Body of pancreas (tissue), 4 donors: Measurements from ENCODE around the gene RPE. TPM values are rescaled to one million over a fixed set of nuclear protein-coding genes. Genes with fewer than 3 reads are reported as not detected.

ENCODE experiments used
- ATAC-seq: fragments of 150-250 bp; one replicate; pipeline ENCODE4 v1.9.1; 2016
- DNase-seq, 4 donors: peaks; one replicate each; pipeline ENCODE4 v3.0.0-alpha.2; 2019
- H3K27ac ChIP-seq, 4 donors: fragments of 200-600 bp; sonication (generic); 1 replicate in 3 of 4; 2 replicates in 1 of 4; pipeline versions ENCODE4 v1.5.1 to v1.6.1; 2016 to 2019; ENCODE audit warnings: mild to moderate bottlenecking in 1 of 4, mixed read lengths in 1 of 4, moderate library complexity in 1 of 4
- H3K27me3 ChIP-seq, 2 donors: fragments of 200-600 bp; sonication (generic); one replicate each; pipeline ENCODE4 v1.6.0; 2016; ENCODE audit warnings: mild to moderate bottlenecking in 1 of 2
- H3K36me3 ChIP-seq, 2 donors: fragments of 200-600 bp; sonication (generic); replicated peaks in 1 of 2; 2 replicates each; pipeline ENCODE4 v1.5.1; 2016; ENCODE audit warnings: low read depth in 2 of 2; ENCODE audit not compliant: insufficient read depth in 1 of 2
- H3K4me1 ChIP-seq: fragments of 200-600 bp; sonication (generic); one replicate; pipeline ENCODE4 v1.6.0; 2016
- H3K4me3 ChIP-seq, 2 donors: fragments of 200-600 bp; sonication (generic); 1 replicate in 1 of 2; 2 replicates in 1 of 2; pipeline ENCODE4 v1.5.1; 2016 to 2019
- H3K9me3 ChIP-seq, 3 donors: fragments of 200-600 bp; sonication (generic); 1 replicate in 2 of 3; 2 replicates in 1 of 3; pipeline ENCODE4 v1.5.1; 2016
- CTCF ChIP-seq, 7 experiments: fragments of 450-650 bp in 4 of 7; fragments of 200-600 bp in 3 of 7; sonication (generic) in 3 of 7; IDR thresholded peaks; one replicate each; pipeline ENCODE4 v1.5.1; 2016 to 2019; ENCODE audit warnings: antibody characterized with exemption in 7 of 7
- POLR2A ChIP-seq, 3 donors: fragments of 450-650 bp; IDR thresholded peaks; one replicate each; pipeline ENCODE4 v1.6.1; 2016; ENCODE audit warnings: antibody characterized with exemption in 3 of 3, mild to moderate bottlenecking in 2 of 3
- WGBS, 2 donors: methylation state at CpG; one replicate each; pipeline ENCODE4 v1.1.5; 2017; 5-methylcytosine and 5-hydroxymethylcytosine counted together
- intact Hi-C: fragments of 100-400 bp; cut with DNase I; formaldehyde crosslinking; loops from one replicate; pipeline ENCODE4 v1.15.1; 2023
- total RNA-seq, 2 donors: library from RNA; depleted of rRNA; stranded (reverse); fragments of >200 nt; gene quantifications; one replicate each; pipeline ENCODE4 v1.1.0, GENCODE V29; 2016

Gene RPE
- total RNA-seq, 2 donors from 2014 or later, result 22.1 to 37.9 TPM

- H3K4me3 ChIP-seq, result no peak overlapping the region
- no peak overlapping the region for H3K27ac ChIP-seq
- intact Hi-C loops, result no loop called here
- H3K27me3 ChIP-seq, result no peaks in the 10 kb centered on the region
- DNase-seq (no peak), ATAC-seq (no peak)
- TF ChIP-seq CTCF (IDR thresholded peaks at IDR 0.05) (no peak), POLR2A (IDR thresholded peaks at IDR 0.05) (no peak)
- peaks cover 0 to 10% (median 0%) of the 10 kb centered on the region in 3 donors for H3K9me3 ChIP-seq
- 98 to 100% methylated on average over 2 to 3 of the region's 3 CpGs for WGBS, 2 donors
- H3K36me3 ChIP-seq, result no peaks in the 10 kb centered on the region
- H3K4me1 ChIP-seq, result no peaks in the 10 kb centered on the region
Observed at GRCh38 chr2:210055825-210056224, 53.4 kb downstream of the RPE start.

- H3K4me1 ChIP-seq, result no peaks in the 10 kb centered on the region
- H3K36me3 ChIP-seq, result no peaks in the 10 kb centered on the region
- intact Hi-C loops, result no loop called here
- DNase-seq (no peak), ATAC-seq (no peak)
- whole genome bisulfite sequencing, 2 donors, result 94% methylated on average over 2 of the region's 2 CpGs
- H3K9me3 ChIP-seq, result no peaks in the 10 kb centered on the region
- H3K4me3 ChIP-seq, result no peak overlapping the region
- TF ChIP-seq CTCF (IDR thresholded peaks at IDR 0.05), result no peak
- no peak for TF ChIP-seq POLR2A (IDR thresholded peaks at IDR 0.05)
- H3K27me3 ChIP-seq, result no peaks in the 10 kb centered on the region
- no peak overlapping the region for H3K27ac ChIP-seq
Observed at GRCh38 chr2:210063306-210063705, 60.9 kb downstream of the RPE start.

Other genes starting within 250 kb of the RPE start
- gene UNC80, start 230.8 kb upstream of the RPE start, total RNA-seq, result 1 to 10 TPM; 1.8 to 4.0 TPM
- 10 to 100 TPM; 26.5 to 94.9 TPM for gene KANSL1L, start 168.8 kb downstream of the RPE start, total RNA-seq
- 10 to 100 TPM; 26.4 to 56.6 TPM for gene ACADL, start 222.8 kb downstream of the RPE start, total RNA-seq